Measurements from ENCODE around the gene ABCC10. TPM values are rescaled to one million over a fixed set of nuclear protein-coding genes. Genes with fewer than 3 reads are reported as not detected.

Gene ABCC10
- total and polyA plus RNA-seq, 7 donors: 7.8 to 11.0 (median 9.8) TPM

DNA sequence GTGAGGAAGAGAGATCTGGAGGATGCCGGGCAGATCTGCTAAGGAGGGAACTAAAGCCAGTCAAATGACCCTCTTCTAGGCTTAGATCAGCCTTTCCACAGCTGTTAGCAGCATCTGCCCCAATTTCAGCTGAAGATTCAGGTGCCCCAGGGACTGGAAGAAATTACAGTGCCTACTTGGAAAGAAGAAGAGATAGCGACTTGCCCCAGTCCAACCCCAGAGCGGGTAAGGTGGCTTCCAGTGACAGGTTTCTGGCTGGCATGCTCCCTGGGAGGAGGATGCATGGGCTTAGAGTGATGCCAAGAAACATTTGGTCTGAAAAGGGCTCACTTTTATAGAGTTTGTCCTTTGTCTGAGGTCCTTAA is 50.6 kb downstream of the ABCC10 start:
- no peak for DNase-seq
- Histone ChIP-seq H3K27ac (peak overlapping the region; percentile 87), H3K4me1 (peaks cover 42% of the 10 kb centered on the region), H3K36me3 (ENCODE audit: insufficient read depth in 1 of 2, low read depth in 1 of 2) (peaks cover 0 to 18% of the 10 kb centered on the region in 2 donors), H3K9me3 (no peaks in the 10 kb centered on the region), H3K27me3 (ENCODE audit: insufficient read depth in 3 of 3, low read length in 2 of 3) (no peaks in the 10 kb centered on the region), H3K4me3 (peak overlapping the region; percentile 82)
- 4 to 10% (median 5%) methylated on average over 3 of the region's 3 CpGs for WGBS, 3 donors
- intact Hi-C loops (cut with DNase I): no loop called here
- TF ChIP-seq, protein P1, sequence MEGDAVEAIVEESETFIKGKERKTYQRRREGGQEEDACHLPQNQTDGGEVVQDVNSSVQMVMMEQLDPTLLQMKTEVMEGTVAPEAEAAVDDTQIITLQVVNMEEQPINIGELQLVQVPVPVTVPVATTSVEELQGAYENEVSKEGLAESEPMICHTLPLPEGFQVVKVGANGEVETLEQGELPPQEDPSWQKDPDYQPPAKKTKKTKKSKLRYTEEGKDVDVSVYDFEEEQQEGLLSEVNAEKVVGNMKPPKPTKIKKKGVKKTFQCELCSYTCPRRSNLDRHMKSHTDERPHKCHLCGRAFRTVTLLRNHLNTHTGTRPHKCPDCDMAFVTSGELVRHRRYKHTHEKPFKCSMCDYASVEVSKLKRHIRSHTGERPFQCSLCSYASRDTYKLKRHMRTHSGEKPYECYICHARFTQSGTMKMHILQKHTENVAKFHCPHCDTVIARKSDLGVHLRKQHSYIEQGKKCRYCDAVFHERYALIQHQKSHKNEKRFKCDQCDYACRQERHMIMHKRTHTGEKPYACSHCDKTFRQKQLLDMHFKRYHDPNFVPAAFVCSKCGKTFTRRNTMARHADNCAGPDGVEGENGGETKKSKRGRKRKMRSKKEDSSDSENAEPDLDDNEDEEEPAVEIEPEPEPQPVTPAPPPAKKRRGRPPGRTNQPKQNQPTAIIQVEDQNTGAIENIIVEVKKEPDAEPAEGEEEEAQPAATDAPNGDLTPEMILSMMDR (IDR thresholded peaks at IDR 0.05): no peak
- peak in 2 of 4 donors; percentile 28 to 34 for ATAC-seq

DNA sequence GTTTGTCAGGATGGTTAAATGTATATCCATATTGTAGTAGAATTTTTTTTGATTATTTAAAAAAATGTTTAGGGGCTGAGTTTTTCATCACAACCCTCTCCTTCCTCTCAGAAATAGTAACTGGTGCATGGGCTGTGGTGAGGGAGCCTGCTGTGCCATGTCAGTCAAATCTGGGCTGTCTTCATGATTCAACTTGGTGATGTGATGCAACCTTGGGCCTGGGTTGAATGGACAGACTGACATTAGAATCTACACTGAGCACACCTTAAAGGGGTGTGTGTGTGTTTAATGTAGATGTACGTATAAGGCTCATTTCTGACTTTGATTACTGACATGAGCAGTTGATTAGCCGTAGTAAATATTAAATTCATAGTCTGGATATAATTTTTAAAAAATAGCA is 53.7 kb downstream of the ABCC10 start:
- Histone ChIP-seq H3K4me1 (peaks cover 45% of the 10 kb centered on the region), H3K27me3 (ENCODE audit: insufficient read depth in 3 of 3, low read length in 2 of 3) (no peaks in the 10 kb centered on the region), H3K4me3 (no peak overlapping the region), H3K9me3 (no peaks in the 10 kb centered on the region), H3K36me3 (ENCODE audit: insufficient read depth in 1 of 2, low read depth in 1 of 2) (peaks cover 0 to 21% of the 10 kb centered on the region in 2 donors), H3K27ac (peak overlapping the region; percentile 74)
- intact Hi-C loops (cut with DNase I): no loop called here
- TF ChIP-seq, protein P1 (IDR thresholded peaks at IDR 0.05): no peak
- 93 to 94% (median 94%) methylated on average over 2 of the region's 2 CpGs for WGBS, 3 donors
- ATAC-seq (peak; percentile 76 to 87 (median 84)), DNase-seq (no peak)

DNA sequence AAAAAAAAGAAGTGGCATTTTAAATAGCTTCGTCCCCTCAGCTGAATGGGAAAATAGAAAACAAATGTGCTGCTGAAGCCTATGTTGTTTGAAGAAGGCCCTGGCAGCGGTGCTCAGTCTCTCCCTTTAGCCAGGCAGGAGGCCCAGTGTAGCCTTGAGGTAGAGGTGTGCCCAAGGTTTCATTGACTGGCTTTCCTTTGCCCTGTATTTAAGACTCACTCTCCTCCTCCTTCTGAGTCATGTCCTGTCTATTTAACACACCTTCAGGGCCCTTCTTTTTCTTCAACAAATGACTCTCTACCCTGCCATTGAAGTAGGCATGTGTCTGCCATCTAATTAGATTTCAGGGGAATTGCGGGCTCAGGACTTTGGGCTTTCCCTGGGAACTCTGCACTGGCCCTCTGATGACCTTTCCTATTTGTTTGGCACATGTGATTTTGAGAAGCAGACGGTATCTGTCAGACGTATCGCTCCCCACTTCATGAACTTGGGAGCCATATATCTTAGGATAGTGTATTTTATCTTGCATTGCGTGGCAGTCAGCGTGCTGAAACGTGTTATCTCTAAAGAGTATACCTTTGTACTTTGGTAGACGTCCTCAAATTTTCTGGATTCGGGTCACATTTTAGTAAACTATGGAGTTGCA is 54.4 kb downstream of the ABCC10 start:
- TF ChIP-seq, protein P1 (IDR thresholded peaks at IDR 0.05): no peak

DNA sequence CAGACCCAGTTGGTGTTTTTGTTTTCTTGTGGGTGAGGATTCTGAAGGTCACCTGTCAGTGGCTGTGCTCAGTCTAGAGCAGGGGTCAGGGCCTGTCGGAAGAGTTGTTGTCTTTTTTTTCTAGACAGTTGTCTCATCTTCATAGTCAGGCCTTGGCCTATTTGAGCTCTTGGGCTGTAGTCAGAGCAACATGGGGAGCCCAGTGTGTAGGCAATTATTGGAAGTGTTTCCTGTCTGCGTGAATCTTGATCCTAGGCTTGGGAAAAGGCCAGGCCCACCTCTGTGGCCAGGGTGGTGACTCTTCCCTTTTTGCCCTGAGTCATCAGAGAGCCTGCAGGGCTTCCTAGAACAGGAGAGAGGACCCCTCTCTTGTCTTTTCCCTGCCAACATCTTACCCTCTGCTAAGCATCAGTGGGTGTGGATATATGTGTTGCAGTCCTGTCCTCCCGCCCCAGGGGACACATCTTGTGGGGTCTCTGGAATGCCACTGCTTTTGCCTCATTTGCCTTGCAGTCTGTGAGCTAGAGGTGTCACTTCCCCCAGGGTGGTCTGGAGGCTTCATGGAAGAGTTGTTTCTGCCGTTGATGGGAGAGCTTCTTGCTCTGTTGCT is 61.4 kb downstream of the ABCC10 start:
- peak overlapping the region; percentile 70 for H3K27ac ChIP-seq
- H3K27me3 ChIP-seq (ENCODE audit: insufficient read depth in 3 of 3, low read length in 2 of 3): no peaks in the 10 kb centered on the region
- no peaks in the 10 kb centered on the region for H3K9me3 ChIP-seq
- peak overlapping the region; percentile 8 for H3K4me3 ChIP-seq
- WGBS, 3 donors: 35 to 49% (median 38%) methylated on average over 4 of the region's 4 CpGs
- DNase-seq (no peak), ATAC-seq (peak; percentile 60 to 65 (median 63))
- H3K4me1 ChIP-seq: peaks cover 3% of the 10 kb centered on the region
- intact Hi-C loops (cut with DNase I): no loop called here
- H3K36me3 ChIP-seq (ENCODE audit: insufficient read depth in 1 of 2, low read depth in 1 of 2): peaks cover 0 to 2% of the 10 kb centered on the region in 2 donors
- TF ChIP-seq, protein P1 (IDR thresholded peaks at IDR 0.05): no peak

More for the DNA sequence above, 54.4 kb downstream of the ABCC10 start:
- DNase-seq (no peak), ATAC-seq (no peak)
- peak overlapping the region; percentile 74 for H3K27ac ChIP-seq
- WGBS, 3 donors: 90 to 91% (median 91%) methylated on average over 11 of the region's 11 CpGs
- H3K4me3 ChIP-seq: no peak overlapping the region
- no peaks in the 10 kb centered on the region for H3K9me3 ChIP-seq
- H3K36me3 ChIP-seq (ENCODE audit: insufficient read depth in 1 of 2, low read depth in 1 of 2): peaks cover 0 to 21% of the 10 kb centered on the region in 2 donors
- intact Hi-C loops (cut with DNase I): no loop called here
- H3K4me1 ChIP-seq: peaks cover 46% of the 10 kb centered on the region
- no peaks in the 10 kb centered on the region for H3K27me3 ChIP-seq (ENCODE audit: insufficient read depth in 3 of 3, low read length in 2 of 3)
